GM12864 (cell line): ENCODE data around the gene AFG1L.
A peak's percentile ranks its signal among the peaks of the same experiment; 100 is the strongest.
"Not testable (repeated sequence)": the region's sequence is repeated elsewhere in the genome, so short reads cannot be mapped to it uniquely, and the experiment has no call there.

Experiments
- DNase-seq: peaks from one replicate; pipeline ENCODE4 v3.0.0-alpha.2; 2011; ENCODE audit warnings: low read depth
- H3K4me3 ChIP-seq: 2 replicates; pipeline ENCODE4 v1.5.1; 2011; ENCODE audit warnings: mild to moderate bottlenecking, low read depth, low read length, control low read depth
- CTCF ChIP-seq: IDR thresholded peaks from 2 replicates; pipeline ENCODE4 v1.5.1; 2011; ENCODE audit warnings: low read depth, mild to moderate bottlenecking, moderate library complexity, low read length, control low read depth, inconsistent platforms; ENCODE audit errors: missing control alignments

The AFG1L gene

GRCh38 chr6:108560463-108561308 lies 265.8 kb downstream of the AFG1L start, which contains the start of gene FOXO3:
TSS of gene FOXO3 (plus strand) at chr6:108560917. CDS start at chr6:108561209, 292 bp downstream.
- TF ChIP-seq CTCF = no peak
- peak within 1 kb of the TSS; percentile 76 for H3K4me3 ChIP-seq
- no peak for DNase-seq

GRCh38 chr6:108561309-108561647 lies 266.4 kb downstream of the AFG1L start:
- not testable (repeated sequence) for H3K4me3 ChIP-seq, DNase-seq

- DNase-seq = no peak
- no peak for TF ChIP-seq CTCF
- no peak overlapping the region for H3K4me3 ChIP-seq
Observed at GRCh38 chr6:108561742-108562502, 267.1 kb downstream of the AFG1L start.

GRCh38 chr6:108562503-108562993 lies 267.7 kb downstream of the AFG1L start:
- no peak for DNase-seq
- TF ChIP-seq CTCF = no peak
- no peak overlapping the region for H3K4me3 ChIP-seq

- DNase-seq = no peak
- TF ChIP-seq CTCF = no peak
- no peak overlapping the region for H3K4me3 ChIP-seq
Observed at GRCh38 chr6:108563292-108563691, 268.4 kb downstream of the AFG1L start.

- DNase-seq = peak; percentile 57
- H3K4me3 ChIP-seq = no peak overlapping the region
- TF ChIP-seq CTCF = no peak
Observed at GRCh38 chr6:108564178-108564577, 269.3 kb downstream of the AFG1L start.

GRCh38 chr6:108565091-108565766 lies 270.4 kb downstream of the AFG1L start:
- H3K4me3 ChIP-seq = no peak overlapping the region
- no peak for TF ChIP-seq CTCF
- peak; percentile 85 for DNase-seq
